HEK293 (cell line): ENCODE measurements around the gene NSFL1C.

Source experiments
- CTCF ChIA-PET: fragments of 350-600 bp; formaldehyde crosslinking; extraction: SDS; loops from one replicate; lab custom pipeline; 2021; ENCODE audit warnings: antibody characterized with exemption; lab: Yijun Ruan, JAX
- POLR2A ChIA-PET: fragments of 300-600 bp; formaldehyde crosslinking; extraction: SDS; loops from one replicate; lab custom pipeline; 2020; ENCODE audit warnings: antibody characterized with exemption, inconsistent platforms; lab: Yijun Ruan, JAX
- H3K27ac ChIP-seq: fragments of 200-500 bp; sonication (Bioruptor generic); 2 replicates; pipeline ENCODE4 v1.5.1; 2014; ENCODE audit warnings: low read depth, low read length, control low read depth, inconsistent platforms; ENCODE audit errors: extremely low read depth
- H3K36me3 ChIP-seq, 2 experiments: fragments of 200-500 bp in 1 of 2; sonication (Bioruptor generic) in 1 of 2; 1 replicate in 1 of 2; 2 replicates in 1 of 2; pipeline ENCODE4 v1.5.1; 2014 to 2017; ENCODE audit warnings: inconsistent platforms in 2 of 2, low read length in 2 of 2; ENCODE audit not compliant: control insufficient read depth in 2 of 2, insufficient read depth in 1 of 2
- H3K4me1 ChIP-seq: fragments of 200-500 bp; sonication (Bioruptor generic); 2 replicates; pipeline ENCODE4 v1.5.1; 2014; ENCODE audit warnings: mild to moderate bottlenecking, low read length, inconsistent platforms; ENCODE audit not compliant: control insufficient read depth, insufficient read depth
- H3K4me3 ChIP-seq: 2 replicates; pipeline ENCODE4 v1.5.1; 2011; ENCODE audit warnings: low read depth, mild to moderate bottlenecking, control low read depth, low read length, moderate library complexity
- H3K9me3 ChIP-seq: fragments of 200-500 bp; sonication (Bioruptor generic); 2 replicates; pipeline ENCODE4 v1.5.1; 2014; ENCODE audit warnings: low read depth, low read length, inconsistent platforms; ENCODE audit not compliant: control insufficient read depth, insufficient read depth
- BCL11B ChIP-seq: fragments of 450-650 bp; formaldehyde crosslinking; IDR thresholded peaks from 2 replicates; pipeline ENCODE4 v1.5.1; 2016; ENCODE audit warnings: low read depth, missing biosample characterization, missing genetic modification characterization
- EGR2 ChIP-seq: fragments of 450-650 bp; formaldehyde crosslinking; IDR thresholded peaks from 2 replicates; pipeline ENCODE4 v1.5.1; 2016; ENCODE audit warnings: low read depth, missing biosample characterization, missing genetic modification characterization
- GLI4 ChIP-seq: fragments of 450-650 bp; formaldehyde crosslinking; IDR thresholded peaks from 2 replicates; pipeline ENCODE4 v1.5.1; 2016; ENCODE audit warnings: missing biosample characterization, missing genetic modification characterization
- GLIS1 ChIP-seq: fragments of 450-650 bp; formaldehyde crosslinking; IDR thresholded peaks from 2 replicates; pipeline ENCODE4 v1.5.1; 2016; ENCODE audit warnings: missing biosample characterization, missing genetic modification characterization
- KLF7 ChIP-seq: fragments of 450-650 bp; formaldehyde crosslinking; IDR thresholded peaks from 2 replicates; pipeline ENCODE4 v1.5.1; 2016; ENCODE audit warnings: missing biosample characterization, missing genetic modification characterization, borderline replicate concordance
- MEIS1 ChIP-seq: sonication (generic); formaldehyde crosslinking; IDR thresholded peaks from 2 replicates; pipeline ENCODE4 v1.8.1; 2022; ENCODE audit warnings: missing genetic modification reagents, mild to moderate bottlenecking, borderline replicate concordance
- PBX3 ChIP-seq: sonication (generic); formaldehyde crosslinking; IDR thresholded peaks from 2 replicates; pipeline ENCODE4 v1.8.1; 2022; ENCODE audit warnings: mild to moderate bottlenecking, moderate library complexity, missing genetic modification reagents
- PRDM6 ChIP-seq: fragments of 450-650 bp; formaldehyde crosslinking; IDR thresholded peaks from 2 replicates; pipeline ENCODE4 v1.5.1; 2017; ENCODE audit warnings: missing biosample characterization, missing genetic modification characterization
- SP3 ChIP-seq: fragments of 450-650 bp; formaldehyde crosslinking; IDR thresholded peaks from 2 replicates; pipeline ENCODE4 v1.5.1; 2016; ENCODE audit warnings: missing biosample characterization, missing genetic modification characterization
- ZNF148 ChIP-seq: fragments of 450-650 bp; formaldehyde crosslinking; IDR thresholded peaks from 2 replicates; pipeline ENCODE4 v1.5.0; 2017; ENCODE audit warnings: missing biosample characterization, missing genetic modification characterization, borderline replicate concordance
- ZNF174 ChIP-seq: fragments of 450-650 bp; formaldehyde crosslinking; IDR thresholded peaks from 2 replicates; pipeline ENCODE4 v1.5.0; 2017; ENCODE audit warnings: missing biosample characterization, mild to moderate bottlenecking, missing genetic modification characterization
- ZNF19 ChIP-seq: fragments of 450-650 bp; formaldehyde crosslinking; IDR thresholded peaks from 2 replicates; pipeline ENCODE4; 2016; ENCODE audit warnings: missing biosample characterization, missing genetic modification characterization, low read depth
- ZNF211 ChIP-seq: fragments of 450-650 bp; formaldehyde crosslinking; IDR thresholded peaks from 2 replicates; pipeline ENCODE4 v1.5.1; 2016; ENCODE audit warnings: low read depth, missing biosample characterization, missing genetic modification characterization
- ZNF311 ChIP-seq: fragments of 450-650 bp; formaldehyde crosslinking; IDR thresholded peaks from 2 replicates; pipeline ENCODE4 v1.5.1; 2017; ENCODE audit warnings: missing biosample characterization, missing genetic modification characterization, borderline replicate concordance
- ZNF350 ChIP-seq: fragments of 450-650 bp; formaldehyde crosslinking; IDR thresholded peaks from 2 replicates; pipeline ENCODE4 v1.5.0; 2017; ENCODE audit warnings: missing biosample characterization, mild to moderate bottlenecking, missing genetic modification characterization
- ZNF398 ChIP-seq: fragments of 450-650 bp; formaldehyde crosslinking; IDR thresholded peaks from 2 replicates; pipeline ENCODE4 v1.5.1; 2017; ENCODE audit warnings: missing biosample characterization, missing genetic modification characterization
- ZNF416 ChIP-seq: fragments of 450-650 bp; formaldehyde crosslinking; IDR thresholded peaks from 2 replicates; pipeline ENCODE4 v1.5.1; 2016; ENCODE audit warnings: missing biosample characterization, missing genetic modification characterization
- ZNF48 ChIP-seq: fragments of 450-650 bp; formaldehyde crosslinking; IDR thresholded peaks from 2 replicates; pipeline ENCODE4 v1.5.1; 2016; ENCODE audit warnings: missing biosample characterization, missing genetic modification characterization
- ZNF521 ChIP-seq: fragments of 450-650 bp; formaldehyde crosslinking; IDR thresholded peaks from 2 replicates; pipeline ENCODE4 v1.5.1; 2017; ENCODE audit warnings: missing biosample characterization, mild to moderate bottlenecking, missing genetic modification characterization
- ZNF600 ChIP-seq: fragments of 450-650 bp; formaldehyde crosslinking; IDR thresholded peaks from 2 replicates; pipeline ENCODE4 v1.5.1; 2016; ENCODE audit warnings: missing biosample characterization, missing genetic modification characterization
- ZNF692 ChIP-seq: fragments of 450-650 bp; formaldehyde crosslinking; IDR thresholded peaks from 2 replicates; pipeline ENCODE4 v1.5.1; 2016; ENCODE audit warnings: missing biosample characterization, missing genetic modification characterization
- ZNF747 ChIP-seq: fragments of 450-650 bp; formaldehyde crosslinking; IDR thresholded peaks from 2 replicates; pipeline ENCODE4 v1.5.1; 2016; ENCODE audit warnings: missing biosample characterization, missing genetic modification characterization
- ZNF830 ChIP-seq: fragments of 450-650 bp; IDR thresholded peaks from 2 replicates; pipeline ENCODE4 v1.5.0; 2018; ENCODE audit warnings: missing biosample characterization, missing genetic modification characterization, low read depth, mild to moderate bottlenecking, moderate library complexity
- ZNF837 ChIP-seq: fragments of 450-650 bp; formaldehyde crosslinking; IDR thresholded peaks from 2 replicates; pipeline ENCODE4 v1.5.1; 2016; ENCODE audit warnings: missing biosample characterization, missing genetic modification characterization
- ZXDB ChIP-seq: fragments of 450-650 bp; formaldehyde crosslinking; IDR thresholded peaks from 2 replicates; pipeline ENCODE4 v1.5.1; 2016; ENCODE audit warnings: missing biosample characterization, missing genetic modification characterization

NSFL1C gene

GRCh38 chr20:1434571-1435336, 31.9 kb downstream of the NSFL1C start:
- Histone ChIP-seq H3K27ac (no peak overlapping the region), H3K9me3 (no peaks in the 10 kb centered on the region), H3K4me1 (no peaks in the 10 kb centered on the region), H3K36me3 (peaks cover 0 to 3% of the 10 kb centered on the region in 2 experiments; a peak in 1 of 3 replicates), H3K4me3 (no peak overlapping the region)
- ChIA-PET CTCF (interaction anchor here (0.6 to 6.1 kb wide), 10 partner anchors 10 to 123 kb away, joined by 3 to 56 read pairs (median 6); no protein-coding TSS in a partner anchor), POLR2A (no interaction called here)
- TF ChIP-seq ZNF692 (no peak), ZNF174 (tag by site-specific recombination) (no peak), ZNF830 (no peak), ZNF19 (no peak), BCL11B (no peak), ZNF148 (no peak), ZNF521 (no peak), ZNF48 (no peak), PRDM6 (tag by site-specific recombination) (no peak), ZNF747 (tag by site-specific recombination) (no peak), ZXDB (tag by site-specific recombination) (no peak), ZNF211 (tag by site-specific recombination) (no peak), EGR2 (tag by site-specific recombination) (no peak), ZNF398 (tag by site-specific recombination) (no peak)

GRCh38 chr20:1431158-1431557, 35.5 kb downstream of the NSFL1C start:
- POLR2A ChIA-PET = no interaction called here
- CTCF ChIA-PET = no interaction called here
- no peaks in the 10 kb centered on the region for H3K9me3 ChIP-seq
- peaks cover 5% of the 10 kb centered on the region; the same call in 1 of the 2 replicates for H3K4me1 ChIP-seq
- no peak overlapping the region for H3K4me3 ChIP-seq
- H3K36me3 ChIP-seq = no peaks in the 10 kb centered on the region
- no peak for TF ChIP-seq SP3 (tag by site-specific recombination)
- TF ChIP-seq GLIS1 (tag by site-specific recombination) = no peak
- TF ChIP-seq ZNF311 (tag by site-specific recombination) = no peak
- no peak for TF ChIP-seq GLI4 (tag by site-specific recombination)
- no peak for TF ChIP-seq PBX3 (CRISPR knock-in tag)
- no peak for TF ChIP-seq ZNF416 (tag by site-specific recombination)
- no peak for TF ChIP-seq ZNF350 (tag by site-specific recombination)
- TF ChIP-seq ZNF837 (tag by site-specific recombination) = no peak
- no peak for TF ChIP-seq ZNF174 (tag by site-specific recombination)
- TF ChIP-seq MEIS1 (CRISPR knock-in tag) = no peak
- no peak for TF ChIP-seq ZNF600 (tag by site-specific recombination)
- no peak for TF ChIP-seq KLF7
- H3K27ac ChIP-seq = no peak overlapping the region
